Thoracic aorta (tissue), 2 donors: ENCODE measurements around the gene TRPM3. TPM values are rescaled to one million over a fixed set of nuclear protein-coding genes. Genes with fewer than 3 reads are reported as not detected.

ENCODE experiments used
- ATAC-seq: fragments of 150-250 bp; one replicate; pipeline ENCODE4 v1.8.0; 2017; ENCODE audit warnings: low read depth; ENCODE audit not compliant: insufficient number of reproducible peaks, low FRiP score
- DNase-seq: peaks from one replicate; pipeline ENCODE4 v3.0.0-alpha.2; 2020; ENCODE audit warnings: low spot score
- H3K27ac ChIP-seq, 2 donors: fragments of 200-600 bp; sonication (generic); 1 replicate in 1 of 2; 2 replicates in 1 of 2; pipeline ENCODE4 v1.5.1; 2016; ENCODE audit warnings: mild to moderate bottlenecking in 2 of 2, moderate library complexity in 2 of 2
- H3K27me3 ChIP-seq: fragments of 200-600 bp; sonication (generic); replicated peaks from 2 replicates; pipeline ENCODE4 v1.6.0; 2016; ENCODE audit warnings: mild to moderate bottlenecking; ENCODE audit not compliant: insufficient read depth
- H3K36me3 ChIP-seq: fragments of 200-600 bp; sonication (generic); one replicate; pipeline ENCODE4 v1.5.1; 2016
- H3K4me1 ChIP-seq, 2 donors: fragments of 200-600 bp; sonication (generic); 1 replicate in 1 of 2; 2 replicates in 1 of 2; pipeline versions ENCODE4 v1.5.1 to v1.6.0; 2016; ENCODE audit warnings: low read depth in 2 of 2, mild to moderate bottlenecking in 1 of 2; ENCODE audit not compliant: control insufficient read depth in 1 of 2
- H3K4me3 ChIP-seq: fragments of 200-600 bp; sonication (generic); 2 replicates; pipeline ENCODE4 v1.5.1; 2016; ENCODE audit warnings: mild to moderate bottlenecking
- H3K9me3 ChIP-seq: fragments of 200-600 bp; sonication (generic); 2 replicates; pipeline ENCODE4 v1.5.1; 2016
- CTCF ChIP-seq: fragments of 200-600 bp; sonication (generic); IDR thresholded peaks from one replicate; pipeline ENCODE4 v1.5.1; 2019; ENCODE audit warnings: antibody characterized with exemption
- total RNA-seq, 2 donors: library from RNA; depleted of rRNA; stranded (reverse); fragments of >200 nt; gene quantifications; one replicate each; pipeline versions ENCODE4 v1.1.0 to v1.2.3, GENCODE V29; 2016

The TRPM3 gene
- total RNA-seq, 2 donors from 2014 or later = 2.1 to 5.0 TPM

GRCh38 chr9:71073494-71073893, 47.9 kb downstream of the TRPM3 start:
- no peaks in the 10 kb centered on the region for H3K27me3 ChIP-seq
- H3K4me3 ChIP-seq = no peak overlapping the region
- no peaks in the 10 kb centered on the region for H3K36me3 ChIP-seq
- TF ChIP-seq CTCF = no peak
- DNase-seq (no peak), ATAC-seq (no peak)
- no peaks in the 10 kb centered on the region for H3K4me1 ChIP-seq
- H3K27ac ChIP-seq = no peak overlapping the region
- no peaks in the 10 kb centered on the region for H3K9me3 ChIP-seq

GRCh38 chr9:71072587-71072986, 48.8 kb downstream of the TRPM3 start:
- Histone ChIP-seq H3K36me3 (no peaks in the 10 kb centered on the region), H3K27ac (no peak overlapping the region), H3K4me3 (no peak overlapping the region), H3K27me3 (no peaks in the 10 kb centered on the region), H3K4me1 (no peaks in the 10 kb centered on the region), H3K9me3 (no peaks in the 10 kb centered on the region)
- TF ChIP-seq CTCF = no peak
- no peak for DNase-seq
- ATAC-seq = no peak

- Histone ChIP-seq H3K27me3 (no peaks in the 10 kb centered on the region), H3K4me1 (no peaks in the 10 kb centered on the region), H3K9me3 (no peaks in the 10 kb centered on the region), H3K4me3 (no peak overlapping the region), H3K27ac (no peak overlapping the region), H3K36me3 (no peaks in the 10 kb centered on the region)
- ATAC-seq (no peak), DNase-seq (no peak)
- no peak for TF ChIP-seq CTCF
These were observed 49.8 kb downstream of the TRPM3 start for GRCh38 chr9:71071633-71072032.

- DNase-seq (no peak), ATAC-seq (no peak)
- no peak for TF ChIP-seq CTCF
- H3K27me3 ChIP-seq = no peaks in the 10 kb centered on the region
- H3K4me1 ChIP-seq = no peaks in the 10 kb centered on the region
- H3K9me3 ChIP-seq = no peaks in the 10 kb centered on the region
- H3K4me3 ChIP-seq = no peak overlapping the region
- H3K36me3 ChIP-seq = no peaks in the 10 kb centered on the region
- no peak overlapping the region for H3K27ac ChIP-seq
These were observed 62.8 kb downstream of the TRPM3 start for GRCh38 chr9:71058660-71059059.

GRCh38 chr9:71052287-71052686, 69.1 kb downstream of the TRPM3 start:
- Histone ChIP-seq H3K27me3 (no peaks in the 10 kb centered on the region), H3K4me3 (no peak overlapping the region), H3K9me3 (no peaks in the 10 kb centered on the region), H3K27ac (no peak overlapping the region), H3K36me3 (no peaks in the 10 kb centered on the region), H3K4me1 (no peaks in the 10 kb centered on the region)
- DNase-seq (no peak), ATAC-seq (no peak)
- no peak for TF ChIP-seq CTCF
